ENCODE measurements around the gene ITIH1.

Gene ITIH1

DNA sequence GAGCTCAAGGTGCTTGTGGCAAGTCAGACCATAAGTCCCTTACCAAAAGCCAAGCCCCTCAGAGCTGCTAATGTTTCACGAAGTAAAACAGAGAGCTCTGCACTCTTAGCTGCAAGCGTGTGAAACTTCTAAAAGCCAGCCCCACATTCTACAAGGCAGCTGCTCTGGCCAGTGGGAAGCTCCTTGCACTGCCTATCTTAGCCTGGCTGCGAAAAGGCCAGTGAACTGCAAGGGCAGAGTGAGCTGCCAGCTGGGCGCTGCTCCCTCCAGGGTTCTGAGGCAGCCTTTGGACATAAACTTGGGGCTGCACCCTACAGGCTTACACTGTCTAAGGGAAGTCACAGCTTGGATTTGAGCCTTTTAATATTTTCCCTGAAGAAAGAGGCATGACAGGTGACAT lies 59.6 kb downstream of the ITIH1 start:
- H3K14ac ChIP-seq (ENCODE audit: low read length), result no peak overlapping the region
- no peak overlapping the region for H3K4me3 ChIP-seq (ENCODE audit: low read length in 2 of 2)
- H3K36me3 ChIP-seq (replicated peaks in 1 of 2; ENCODE audit: control insufficient read depth in 2 of 2, insufficient read depth in 2 of 2, low read length in 2 of 2), result peaks cover 3 to 9% of the 10 kb centered on the region in 2 donors
- H3K27ac ChIP-seq (replicated peaks; ENCODE audit: low read length), result no peak overlapping the region
- H3K9ac ChIP-seq (ENCODE audit: low read depth, low read length, poor library complexity), result no peak overlapping the region
- H2BK12ac ChIP-seq (ENCODE audit: low read length), result no peak overlapping the region
- peaks cover 18 to 35% of the 10 kb centered on the region in 2 donors for H3K4me1 ChIP-seq (ENCODE audit: control insufficient read depth in 2 of 2, insufficient read depth in 1 of 2, low read depth in 1 of 2, low read length in 2 of 2)
- no peak overlapping the region for H4K8ac ChIP-seq (ENCODE audit: low read depth, low read length)
- H3K23ac ChIP-seq (ENCODE audit: low read depth, low read length, poor library complexity), result no peak overlapping the region
- no peaks in the 10 kb centered on the region for H3K27me3 ChIP-seq (ENCODE audit: control insufficient read depth in 3 of 3, insufficient read depth in 3 of 3, low read depth in 1 of 3, low read length in 3 of 3)
- H3K4ac ChIP-seq (ENCODE audit: low read length), result no peak overlapping the region
- no peak for DNase-seq (ENCODE audit: low spot score)
- no peak overlapping the region for H4K91ac ChIP-seq (ENCODE audit: low read depth, low read length, poor library complexity)
- no peak overlapping the region for H3K4me2 ChIP-seq (ENCODE audit: insufficient read depth, low read length, poor library complexity, severe bottlenecking)
- H2BK120ac ChIP-seq (ENCODE audit: low read depth, low read length), result no peak overlapping the region
- H2BK5ac ChIP-seq (ENCODE audit: low read length), result no peak overlapping the region
- no peaks in the 10 kb centered on the region for H3K9me3 ChIP-seq (replicated peaks in 1 of 2; ENCODE audit: control insufficient read depth in 2 of 2, insufficient read depth in 1 of 2, low read depth in 1 of 2, low read length in 2 of 2)
- H3K18ac ChIP-seq (ENCODE audit: low read length), result no peak overlapping the region
- WGBS, 2 donors (ENCODE audit: extremely low coverage in 2 of 2, insufficient read length in 2 of 2, insufficient replicate concordance in 1 of 2), result no CpG with 5 or more reads among the region's 4 CpGs
- no peak overlapping the region for H2BK15ac ChIP-seq (ENCODE audit: low read length)
- H2AFZ ChIP-seq (ENCODE audit: low read length), result no peak overlapping the region
- no peaks in the 10 kb centered on the region for H3K79me1 ChIP-seq (ENCODE audit: low read depth, low read length)
- no peak overlapping the region for H2AK5ac ChIP-seq (ENCODE audit: low read depth, low read length)

DNA sequence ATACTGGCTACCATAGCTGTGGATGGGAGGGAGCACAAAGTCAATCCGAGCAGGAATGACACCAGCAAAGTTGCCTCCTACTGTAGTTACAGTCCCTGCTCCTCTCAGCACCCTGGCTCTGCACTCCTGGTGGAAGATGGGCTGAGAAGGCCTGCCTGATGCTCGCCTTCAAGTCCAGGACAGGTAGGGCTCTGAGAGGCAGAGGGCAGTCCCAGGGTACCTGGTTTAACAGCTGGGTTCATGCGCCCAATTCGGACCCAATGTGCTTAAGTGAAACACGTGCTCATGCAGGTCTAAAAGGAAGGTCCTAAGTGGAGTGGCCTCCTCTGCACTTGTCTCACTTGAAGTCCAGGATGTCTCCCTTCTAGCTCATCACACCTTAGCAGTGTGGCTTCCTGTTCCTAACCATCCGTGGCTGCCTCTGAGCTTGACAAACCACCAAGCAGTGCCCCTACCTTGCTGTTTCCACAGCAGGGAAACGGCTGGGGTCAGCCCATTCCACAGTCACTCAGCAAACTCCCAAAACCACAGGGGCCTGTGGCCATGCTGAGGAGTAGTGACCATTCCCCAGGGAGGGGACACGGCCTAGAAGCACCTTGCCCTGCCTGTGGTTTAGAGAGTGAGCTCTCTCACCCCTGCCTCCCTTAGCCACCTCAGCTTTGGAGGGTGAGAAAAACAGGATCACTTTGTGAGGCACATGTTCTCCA lies 61.3 kb downstream of the ITIH1 start:
- WGBS, 2 donors (ENCODE audit: extremely low coverage in 2 of 2, insufficient read length in 2 of 2, insufficient replicate concordance in 1 of 2), result no CpG with 5 or more reads among the region's 8 CpGs
- no peak overlapping the region for H3K14ac ChIP-seq (ENCODE audit: low read length)
- no peak overlapping the region for H2BK12ac ChIP-seq (ENCODE audit: low read length)
- H3K4me2 ChIP-seq (ENCODE audit: insufficient read depth, low read length, poor library complexity, severe bottlenecking), result no peak overlapping the region
- H3K27ac ChIP-seq (replicated peaks; ENCODE audit: low read length), result no peak overlapping the region
- H3K4ac ChIP-seq (ENCODE audit: low read length), result no peak overlapping the region
- H3K27me3 ChIP-seq (ENCODE audit: control insufficient read depth in 3 of 3, insufficient read depth in 3 of 3, low read depth in 1 of 3, low read length in 3 of 3), result no peaks in the 10 kb centered on the region
- H3K9ac ChIP-seq (ENCODE audit: low read depth, low read length, poor library complexity), result no peak overlapping the region
- H2BK120ac ChIP-seq (ENCODE audit: low read depth, low read length), result no peak overlapping the region
- H2BK5ac ChIP-seq (ENCODE audit: low read length), result no peak overlapping the region
- no peak overlapping the region for H4K91ac ChIP-seq (ENCODE audit: low read depth, low read length, poor library complexity)
- DNase-seq (ENCODE audit: low spot score), result no peak
- H3K79me1 ChIP-seq (ENCODE audit: low read depth, low read length), result no peaks in the 10 kb centered on the region
- no peak overlapping the region for H2BK15ac ChIP-seq (ENCODE audit: low read length)
- no peak overlapping the region for H3K18ac ChIP-seq (ENCODE audit: low read length)
- H3K4me1 ChIP-seq (ENCODE audit: control insufficient read depth in 2 of 2, insufficient read depth in 1 of 2, low read depth in 1 of 2, low read length in 2 of 2), result peaks cover 18 to 36% of the 10 kb centered on the region in 2 donors
- H2AFZ ChIP-seq (ENCODE audit: low read length), result no peak overlapping the region
- no peak overlapping the region for H3K23ac ChIP-seq (ENCODE audit: low read depth, low read length, poor library complexity)
- H3K9me3 ChIP-seq (replicated peaks in 1 of 2; ENCODE audit: control insufficient read depth in 2 of 2, insufficient read depth in 1 of 2, low read depth in 1 of 2, low read length in 2 of 2), result no peaks in the 10 kb centered on the region
- H2AK5ac ChIP-seq (ENCODE audit: low read depth, low read length), result no peak overlapping the region
- H4K8ac ChIP-seq (ENCODE audit: low read depth, low read length), result no peak overlapping the region
- no peak overlapping the region for H3K4me3 ChIP-seq (ENCODE audit: low read length in 2 of 2)
- H3K36me3 ChIP-seq (replicated peaks in 1 of 2; ENCODE audit: control insufficient read depth in 2 of 2, insufficient read depth in 2 of 2, low read length in 2 of 2), result peaks cover 6 to 14% of the 10 kb centered on the region in 2 donors

DNA sequence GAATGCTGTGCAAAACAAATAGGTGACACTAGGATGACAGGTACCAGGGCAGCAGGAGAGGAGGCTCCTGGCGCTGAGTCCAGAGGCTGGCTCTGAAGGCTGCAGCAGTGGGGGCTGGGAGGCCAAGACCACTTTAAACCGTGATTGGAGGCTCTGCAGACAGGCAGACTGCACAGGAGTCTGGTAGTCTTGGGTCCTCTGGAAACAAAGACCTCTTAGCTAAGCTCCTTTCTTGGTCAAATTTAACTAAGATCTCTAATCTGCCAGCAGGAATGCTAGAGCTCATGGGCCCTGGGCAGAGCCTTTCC lies 61.8 kb downstream of the ITIH1 start:
- H3K23ac ChIP-seq (ENCODE audit: low read depth, low read length, poor library complexity), result no peak overlapping the region
- H3K27ac ChIP-seq (replicated peaks; ENCODE audit: low read length), result no peak overlapping the region
- no peak overlapping the region for H4K8ac ChIP-seq (ENCODE audit: low read depth, low read length)
- no peak overlapping the region for H3K18ac ChIP-seq (ENCODE audit: low read length)
- no peak overlapping the region for H2AFZ ChIP-seq (ENCODE audit: low read length)
- DNase-seq (ENCODE audit: low spot score), result no peak
- H3K27me3 ChIP-seq (ENCODE audit: control insufficient read depth in 3 of 3, insufficient read depth in 3 of 3, low read depth in 1 of 3, low read length in 3 of 3), result no peaks in the 10 kb centered on the region
- no peak overlapping the region for H3K9ac ChIP-seq (ENCODE audit: low read depth, low read length, poor library complexity)
- no peak overlapping the region for H2BK5ac ChIP-seq (ENCODE audit: low read length)
- H3K36me3 ChIP-seq (replicated peaks in 1 of 2; ENCODE audit: control insufficient read depth in 2 of 2, insufficient read depth in 2 of 2, low read length in 2 of 2), result peaks cover 6 to 14% of the 10 kb centered on the region in 2 donors
- H2BK12ac ChIP-seq (ENCODE audit: low read length), result no peak overlapping the region
- no peak overlapping the region for H4K91ac ChIP-seq (ENCODE audit: low read depth, low read length, poor library complexity)
- H2BK15ac ChIP-seq (ENCODE audit: low read length), result no peak overlapping the region
- H2BK120ac ChIP-seq (ENCODE audit: low read depth, low read length), result no peak overlapping the region
- no peaks in the 10 kb centered on the region for H3K9me3 ChIP-seq (replicated peaks in 1 of 2; ENCODE audit: control insufficient read depth in 2 of 2, insufficient read depth in 1 of 2, low read depth in 1 of 2, low read length in 2 of 2)
- H3K4me3 ChIP-seq (ENCODE audit: low read length in 2 of 2), result no peak overlapping the region
- no peak overlapping the region for H3K4me2 ChIP-seq (ENCODE audit: insufficient read depth, low read length, poor library complexity, severe bottlenecking)
- no peak overlapping the region for H3K4ac ChIP-seq (ENCODE audit: low read length)
- no peak overlapping the region for H2AK5ac ChIP-seq (ENCODE audit: low read depth, low read length)
- H3K4me1 ChIP-seq (ENCODE audit: control insufficient read depth in 2 of 2, insufficient read depth in 1 of 2, low read depth in 1 of 2, low read length in 2 of 2), result peaks cover 16 to 31% of the 10 kb centered on the region in 2 donors
- no peak overlapping the region for H3K14ac ChIP-seq (ENCODE audit: low read length)
- no peaks in the 10 kb centered on the region for H3K79me1 ChIP-seq (ENCODE audit: low read depth, low read length)
- WGBS, 2 donors (ENCODE audit: extremely low coverage in 2 of 2, insufficient read length in 2 of 2, insufficient replicate concordance in 1 of 2), result no CpG with 5 or more reads among the region's 2 CpGs

DNA sequence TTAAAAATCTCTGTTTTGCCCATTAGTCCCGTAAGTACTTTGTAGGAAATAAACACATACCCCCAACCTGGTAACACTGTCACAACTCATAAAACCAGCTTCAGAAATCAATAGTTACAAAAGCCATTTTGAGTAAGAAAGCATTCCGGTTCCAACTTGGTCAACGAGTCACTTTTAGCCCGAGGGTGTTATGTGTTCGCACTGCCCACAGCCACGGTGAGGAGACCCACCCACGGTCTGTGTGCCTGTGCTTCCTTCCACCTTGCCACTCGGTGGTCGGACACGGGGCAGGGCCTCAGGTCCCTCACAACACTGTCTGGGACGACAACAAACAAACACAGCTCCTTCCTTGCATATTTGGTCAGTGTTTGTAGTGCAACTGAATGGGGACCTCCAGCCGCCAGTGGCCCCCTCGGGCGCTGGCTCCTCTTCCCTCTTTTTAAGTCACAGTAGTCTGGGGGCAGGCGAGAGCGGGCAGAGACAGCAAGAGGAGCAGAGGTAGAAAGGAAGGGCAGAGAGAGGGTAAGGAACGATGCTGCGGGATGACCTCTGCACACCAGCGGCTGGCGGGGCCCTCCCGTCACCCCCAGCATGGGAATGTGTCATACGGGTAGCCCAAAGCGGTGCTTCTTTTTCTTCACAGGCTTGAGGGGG lies 62.6 kb downstream of the ITIH1 start:
- Histone ChIP-seq H3K4me3 (ENCODE audit: low read length in 2 of 2) (no peak overlapping the region), H3K27ac (replicated peaks; ENCODE audit: low read length) (no peak overlapping the region), H3K36me3 (replicated peaks in 1 of 2; ENCODE audit: control insufficient read depth in 2 of 2, insufficient read depth in 2 of 2, low read length in 2 of 2) (peaks cover 6 to 14% of the 10 kb centered on the region in 2 donors), H3K79me1 (ENCODE audit: low read depth, low read length) (no peaks in the 10 kb centered on the region), H3K18ac (ENCODE audit: low read length) (no peak overlapping the region), H2BK5ac (ENCODE audit: low read length) (no peak overlapping the region), H3K9me3 (replicated peaks in 1 of 2; ENCODE audit: control insufficient read depth in 2 of 2, insufficient read depth in 1 of 2, low read depth in 1 of 2, low read length in 2 of 2) (no peaks in the 10 kb centered on the region), H4K91ac (ENCODE audit: low read depth, low read length, poor library complexity) (no peak overlapping the region), H3K9ac (ENCODE audit: low read depth, low read length, poor library complexity) (no peak overlapping the region), H3K14ac (ENCODE audit: low read length) (no peak overlapping the region), H3K23ac (ENCODE audit: low read depth, low read length, poor library complexity) (no peak overlapping the region), H2AFZ (ENCODE audit: low read length) (no peak overlapping the region), H2AK5ac (ENCODE audit: low read depth, low read length) (no peak overlapping the region), H3K4me2 (ENCODE audit: insufficient read depth, low read length, poor library complexity, severe bottlenecking) (no peak overlapping the region), H4K8ac (ENCODE audit: low read depth, low read length) (no peak overlapping the region), H2BK12ac (ENCODE audit: low read length) (no peak overlapping the region), H3K27me3 (ENCODE audit: control insufficient read depth in 3 of 3, insufficient read depth in 3 of 3, low read depth in 1 of 3, low read length in 3 of 3) (no peaks in the 10 kb centered on the region), H2BK120ac (ENCODE audit: low read depth, low read length) (no peak overlapping the region), H3K4me1 (ENCODE audit: control insufficient read depth in 2 of 2, insufficient read depth in 1 of 2, low read depth in 1 of 2, low read length in 2 of 2) (peaks cover 8 to 23% of the 10 kb centered on the region in 2 donors), H2BK15ac (ENCODE audit: low read length) (no peak overlapping the region), H3K4ac (ENCODE audit: low read length) (no peak overlapping the region)
- no peak for DNase-seq (ENCODE audit: low spot score)
- WGBS, 2 donors (ENCODE audit: extremely low coverage in 2 of 2, insufficient read length in 2 of 2, insufficient replicate concordance in 1 of 2), result no CpG with 5 or more reads among the region's 23 CpGs
